Pulmonary artery endothelial cell (primary cell): Measurements from ENCODE around the gene CDX2. TPM values are rescaled to one million over a fixed set of nuclear protein-coding genes. Genes with fewer than 3 reads are reported as not detected.
"Not testable (repeated sequence)": the region's sequence is repeated elsewhere in the genome, so short reads cannot be mapped to it uniquely, and the experiment has no call there.

Experiments used
- DNase-seq: peaks from one replicate; pipeline ENCODE4 v3.0.0-alpha.2; 2011; ENCODE audit warnings: low read depth, low spot score
- total RNA-seq: library from RNA; depleted of rRNA; stranded (reverse); fragments of >200 nt; gene quantifications from 2 replicates; pipeline ENCODE4 v1.2.3, GENCODE V29; 2014

The CDX2 gene
- not detected in 2 replicates for total RNA-seq

DNA sequence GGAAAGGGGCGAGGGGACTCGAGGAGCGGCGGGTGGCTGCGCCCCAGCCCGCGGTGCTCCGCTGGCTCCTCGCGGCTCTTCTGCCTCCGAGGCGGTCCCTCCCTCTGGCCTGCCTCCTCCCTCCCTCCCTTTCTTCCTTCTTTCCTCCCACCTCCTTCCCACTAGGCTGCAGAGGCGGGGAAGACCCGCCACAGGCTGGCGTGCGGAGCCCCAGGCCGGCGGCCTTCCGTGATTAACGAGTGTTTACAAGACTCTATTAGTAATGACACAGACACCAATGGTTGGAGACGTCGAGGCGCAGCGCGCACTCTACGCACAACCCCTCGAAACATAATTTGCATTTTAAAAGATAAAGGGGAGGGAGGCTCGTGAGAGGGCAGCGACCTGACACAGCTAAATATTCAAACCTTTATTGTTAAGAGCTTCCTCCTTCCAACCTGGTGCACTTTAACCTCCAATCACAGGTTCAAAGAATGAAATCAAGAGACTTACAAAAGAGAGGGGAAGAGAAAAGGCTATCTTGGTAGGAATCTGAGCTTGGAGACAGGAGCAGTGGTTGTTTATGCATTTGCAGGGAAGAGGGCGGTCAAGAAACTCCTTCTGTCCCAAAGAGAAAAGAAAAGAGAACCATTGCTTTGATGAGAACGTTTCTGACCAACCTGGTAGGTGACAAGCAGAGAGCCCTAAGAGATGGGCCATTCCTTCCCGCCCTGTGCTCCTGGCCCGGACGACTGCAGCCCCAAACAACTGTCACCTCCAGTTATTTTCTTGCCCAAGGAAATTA lies at the start of gene CDX2:
Gene CDX2, minus strand, starts transcription at position 234 of the 784 bp plus-strand sequence. CDS start 309 bp downstream, outside the sequence.
- DNase-seq: no peak

GRCh38 chr13:28014301-28014700 lies 45.2 kb upstream of the CDX2 start:
- DNase-seq: no peak

- no peak for DNase-seq
These were observed 44.4 kb upstream of the CDX2 start for GRCh38 chr13:28013482-28013881.

DNA sequence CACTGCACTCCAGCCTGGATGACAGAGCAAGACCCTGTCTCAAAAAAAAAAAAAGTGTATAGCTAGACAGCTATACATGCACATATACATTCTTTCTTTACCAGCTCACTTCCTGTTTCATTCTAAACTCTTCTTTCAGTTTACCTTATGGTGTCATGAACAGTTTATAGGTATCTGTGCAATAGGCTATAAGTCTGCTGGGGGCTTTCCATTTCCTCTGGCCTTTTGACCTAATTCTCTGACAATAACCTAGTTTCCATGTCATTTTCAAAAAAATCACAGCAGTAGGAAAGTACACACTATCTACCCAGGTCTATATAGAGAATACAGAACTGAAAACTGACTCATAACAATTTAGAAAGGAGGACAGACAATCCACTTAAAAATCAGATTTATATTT lies 43.8 kb upstream of the CDX2 start:
- no peak for DNase-seq

DNA sequence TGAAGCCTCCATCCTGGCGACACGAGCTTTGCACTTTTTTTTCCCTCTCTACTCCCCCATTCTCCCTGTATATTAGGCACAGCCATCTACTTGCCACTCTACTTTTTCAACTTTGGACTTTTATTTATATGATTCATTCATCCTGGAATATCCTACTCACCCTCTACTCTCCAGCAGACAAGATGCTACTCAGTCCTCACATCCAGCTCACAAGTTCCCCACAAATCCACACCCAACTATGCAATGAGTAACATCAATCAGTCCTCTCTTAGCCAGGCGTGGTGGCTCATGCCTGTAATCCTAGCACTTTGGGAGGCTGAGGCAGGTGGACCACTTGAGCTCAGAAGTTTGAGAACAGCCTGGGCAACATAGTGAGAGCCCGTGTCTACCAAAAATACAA lies 43.3 kb upstream of the CDX2 start:
- DNase-seq: no peak

- DNase-seq: no peak
These were observed 40.9 kb upstream of the CDX2 start for GRCh38 chr13:28010046-28010445.

DNA sequence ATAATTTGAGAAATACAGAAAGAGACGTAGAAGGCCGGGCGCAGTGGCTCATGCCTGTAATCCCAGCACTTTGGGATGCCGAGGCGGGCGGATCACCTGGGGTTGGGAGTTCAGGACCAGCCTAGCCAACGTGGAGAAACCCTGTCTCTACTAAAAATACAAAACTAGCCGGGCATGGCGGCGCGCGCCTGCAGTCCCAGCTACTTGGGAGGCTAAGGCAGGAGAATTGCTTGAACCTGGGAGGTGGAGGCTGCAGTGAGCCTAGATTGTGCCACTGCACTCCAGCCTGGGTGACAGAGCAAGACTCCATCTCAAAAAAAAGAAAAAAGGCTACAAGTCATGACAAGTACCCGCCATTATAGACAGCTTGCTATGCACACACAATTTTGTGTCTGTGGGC lies 35.9 kb upstream of the CDX2 start:
- not testable (repeated sequence) for DNase-seq

DNA sequence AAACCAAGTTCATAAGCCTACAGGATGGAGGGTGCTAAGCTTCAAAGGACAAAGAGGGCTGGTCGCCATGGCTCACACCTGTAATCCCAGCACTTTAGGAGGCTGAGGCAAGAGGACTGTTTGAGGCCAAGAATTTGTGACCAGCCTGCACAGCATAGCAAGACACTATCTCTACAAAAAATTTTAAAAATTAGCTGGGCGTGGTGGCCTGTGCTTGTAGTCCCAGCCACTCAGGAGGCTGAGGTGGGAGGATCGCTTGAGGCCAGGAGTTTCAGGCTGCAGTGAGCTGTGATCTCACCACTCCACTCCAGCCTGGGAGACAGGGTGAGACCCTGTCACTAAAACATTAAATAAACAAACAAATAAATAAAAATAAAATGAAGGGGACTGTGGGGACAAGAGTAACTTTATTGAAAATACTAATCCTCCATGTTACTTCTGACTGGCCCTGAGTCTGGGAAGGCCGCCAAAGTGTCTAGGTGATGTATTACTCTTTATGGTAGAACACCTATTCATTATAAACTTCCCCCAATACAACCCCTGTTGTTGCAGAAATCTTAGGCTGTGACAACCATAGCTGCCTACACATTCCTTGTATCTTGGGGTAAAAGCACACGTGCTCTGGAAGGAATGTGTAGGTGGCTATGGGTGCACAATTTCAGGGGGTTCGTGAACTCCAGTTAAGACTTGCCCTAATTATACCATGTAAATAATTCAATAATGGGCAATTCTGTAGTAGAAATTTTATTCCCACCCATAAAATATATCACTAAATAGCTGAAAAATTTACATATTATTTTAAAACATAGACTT lies 34.0 kb upstream of the CDX2 start:
- DNase-seq: no peak

DNA sequence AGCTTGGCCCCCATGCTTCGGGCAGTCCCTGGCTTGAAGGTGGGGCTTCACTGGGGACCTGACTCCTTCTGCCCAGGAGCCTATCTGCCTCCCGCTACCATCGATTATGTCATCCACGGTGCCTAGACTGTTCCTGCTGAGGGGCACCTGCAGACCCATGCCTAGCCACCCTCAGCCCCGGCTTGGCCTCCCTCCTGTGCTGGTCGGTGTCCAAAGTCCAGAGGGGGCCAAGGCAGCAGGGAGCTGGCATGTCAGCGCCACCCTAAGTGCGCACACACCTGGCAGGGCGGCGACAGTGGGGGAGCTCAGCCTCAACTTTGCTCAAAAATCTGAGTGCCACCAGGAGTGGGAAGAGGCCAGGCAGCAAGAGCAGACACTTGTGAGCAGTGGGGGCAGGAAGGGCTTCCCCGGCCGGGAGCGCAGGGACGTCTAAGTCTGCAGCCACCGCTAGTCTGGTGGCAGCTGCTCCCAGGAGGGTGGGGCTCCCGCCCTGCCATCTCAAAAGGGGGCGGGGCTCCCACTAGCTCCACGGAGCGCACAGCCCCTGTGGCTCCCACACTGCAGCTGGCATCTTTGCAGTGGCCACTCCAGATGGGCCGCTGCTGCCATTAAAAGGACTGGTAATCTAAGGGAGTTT lies 32.8 kb upstream of the CDX2 start:
- DNase-seq: no peak

- DNase-seq: no peak
These were observed 31.9 kb upstream of the CDX2 start for GRCh38 chr13:28001049-28001448.

DNA sequence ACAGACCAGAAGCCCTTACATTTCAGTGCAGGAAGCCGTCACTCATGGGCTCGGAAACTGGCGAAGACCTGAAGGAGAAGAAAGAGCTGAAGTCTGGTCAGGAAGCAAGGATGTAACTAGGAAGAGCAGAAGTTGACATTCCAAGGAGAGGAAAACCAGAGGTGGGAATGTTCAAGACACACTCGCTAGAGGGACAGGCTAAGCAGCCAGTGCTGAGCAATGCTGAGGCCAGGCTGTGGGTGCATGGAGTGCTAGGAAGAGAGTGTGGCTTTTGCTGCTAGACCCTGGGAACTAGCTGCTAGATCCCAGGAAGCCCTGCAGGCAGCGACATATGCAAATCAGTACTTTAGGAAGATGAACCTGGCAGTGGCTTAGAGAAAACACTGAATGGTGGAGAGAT lies 31.5 kb upstream of the CDX2 start:
- no peak for DNase-seq

GRCh38 chr13:27997904-27998522 lies 28.9 kb upstream of the CDX2 start:
- DNase-seq: no peak

DNA sequence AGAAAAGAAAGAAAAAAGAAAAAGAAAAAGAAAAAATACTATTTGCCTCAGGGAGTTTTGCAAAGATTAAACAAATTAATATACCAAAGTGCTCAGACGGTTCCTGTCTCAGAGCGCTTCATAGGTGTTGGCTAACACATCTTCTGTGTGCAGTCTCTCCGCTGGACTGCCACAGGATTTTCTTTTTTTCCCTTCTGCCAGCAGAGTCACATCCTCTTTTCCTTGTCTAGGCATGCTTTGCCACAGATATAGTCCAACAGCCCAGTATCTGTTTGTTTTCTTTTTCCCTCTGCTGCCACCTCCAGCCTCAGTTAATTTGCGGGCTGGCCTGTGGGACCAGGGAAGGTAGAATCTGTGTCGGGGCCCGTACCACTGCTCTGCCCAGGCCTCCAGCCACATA lies 22.8 kb upstream of the CDX2 start:
- DNase-seq: no peak

DNA sequence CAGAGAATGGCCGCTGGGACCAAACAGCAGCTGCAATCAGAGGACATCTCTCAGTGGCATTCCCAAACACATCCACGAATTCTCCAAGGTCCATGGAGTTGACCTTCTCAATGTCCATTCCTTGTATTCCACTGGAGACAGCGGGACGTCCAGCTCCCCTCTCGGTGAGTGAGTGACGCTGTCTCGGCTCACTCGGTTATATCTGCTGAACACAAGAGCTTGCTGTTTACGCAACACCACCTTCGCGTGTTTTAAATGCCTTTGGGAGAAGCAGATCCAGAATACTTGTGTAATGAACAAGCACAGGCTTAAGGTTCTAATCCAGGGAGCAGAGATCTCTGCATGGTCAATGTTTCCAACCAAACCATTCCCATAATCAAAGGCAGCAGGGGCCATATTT lies 19.4 kb upstream of the CDX2 start, which contains the start of gene URAD:
Gene URAD, minus strand, starts transcription at position 174 of the 400 bp plus-strand sequence. Its CDS starts 56 bp downstream, at position 118.
- DNase-seq: no peak

DNA sequence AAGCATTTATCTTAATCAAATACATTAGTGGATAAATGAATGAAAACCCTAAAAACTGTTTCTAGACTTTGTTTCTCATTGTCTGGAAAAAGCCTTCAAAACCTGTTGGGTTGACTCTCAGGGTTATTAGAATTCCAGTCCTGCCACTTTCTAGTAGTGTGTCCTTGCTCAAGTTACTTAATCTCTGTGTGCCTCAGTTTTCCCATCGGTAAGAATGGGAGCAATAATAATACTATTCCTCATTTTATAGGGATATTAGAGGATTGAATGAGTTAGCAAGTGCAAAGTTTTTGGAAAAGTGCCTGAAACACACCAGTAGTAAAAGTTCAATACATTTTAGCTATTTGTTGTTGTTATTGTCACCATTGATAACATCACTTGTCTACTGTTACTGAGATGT lies 16.5 kb upstream of the CDX2 start:
- no peak for DNase-seq

GRCh38 chr13:27982361-27982760 lies 13.2 kb upstream of the CDX2 start:
- no peak for DNase-seq

- no peak for DNase-seq
These were observed 12.0 kb upstream of the CDX2 start for GRCh38 chr13:27981006-27981708.

DNA sequence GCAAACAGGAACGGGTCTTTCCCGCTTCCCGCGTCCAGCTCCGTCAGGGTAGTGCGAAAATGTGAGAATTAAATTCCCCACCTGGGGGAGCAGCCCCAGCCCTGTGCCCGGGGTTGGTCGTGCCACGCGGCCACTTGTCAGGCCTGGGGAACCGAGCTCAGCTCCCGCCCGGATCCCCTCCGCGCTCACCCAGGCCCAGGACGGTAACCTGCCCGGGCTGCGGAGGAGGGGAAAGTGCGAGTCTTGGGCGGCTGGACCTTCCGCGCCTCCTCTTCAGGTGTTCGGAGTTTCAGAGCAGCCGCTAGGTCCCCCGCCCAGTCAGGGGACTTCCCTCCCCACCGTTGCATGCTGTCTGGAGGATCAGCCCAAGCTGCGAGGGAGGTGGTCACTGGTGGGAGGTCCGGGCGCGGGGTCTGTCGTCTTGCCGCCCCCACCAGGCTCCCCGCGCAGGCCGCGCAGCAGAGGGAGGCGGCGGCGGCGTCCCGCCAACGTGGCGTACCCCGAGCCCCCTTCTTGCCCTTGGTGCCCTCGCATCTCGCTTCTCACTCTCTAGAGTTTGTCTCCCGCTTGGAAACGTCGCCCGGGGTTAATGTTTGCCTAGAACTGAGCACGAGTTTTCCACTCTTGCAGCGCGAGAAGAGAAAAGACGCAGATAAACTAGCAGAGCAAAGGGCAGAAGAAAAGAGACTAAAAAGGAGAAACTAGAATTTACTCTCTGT lies 11.3 kb upstream of the CDX2 start:
- no peak for DNase-seq

GRCh38 chr13:27979765-27980279 lies 10.7 kb upstream of the CDX2 start:
- no peak for DNase-seq

GRCh38 chr13:27979001-27979643 lies 10.0 kb upstream of the CDX2 start:
- no peak for DNase-seq
